ENCODE measurements around the gene LGI1. TPM values are rescaled to one million over a fixed set of nuclear protein-coding genes. Genes with fewer than 3 reads are reported as not detected.

The LGI1 gene
- polyA plus RNA-seq, 3 donors = 0.03 TPM; not detected in 2

GRCh38 chr10:93775356-93775755 lies 17.6 kb downstream of the LGI1 start:
- peak overlapping the region in 1 of 2 donors; percentile 4 for H3K4me3 Mint-ChIP-seq
- H2AFZ ChIP-seq (ENCODE audit: insufficient read depth, low read depth, low read length, poor library complexity, severe bottlenecking) = no peak overlapping the region
- peaks cover 0 to 5% (median 0%) of the 10 kb centered on the region in 7 donors for H3K9me3 Mint-ChIP-seq
- no peak overlapping the region for H3K27ac Mint-ChIP-seq
- intact Hi-C loops (cut with micrococcal nuclease) = no loop called here
- peaks cover 3% of the 10 kb centered on the region for H3K4me1 Mint-ChIP-seq
- no CpG with 5 or more reads among the region's 5 CpGs for WGBS (ENCODE audit: insufficient coverage)
- TF ChIP-seq, protein P1, sequence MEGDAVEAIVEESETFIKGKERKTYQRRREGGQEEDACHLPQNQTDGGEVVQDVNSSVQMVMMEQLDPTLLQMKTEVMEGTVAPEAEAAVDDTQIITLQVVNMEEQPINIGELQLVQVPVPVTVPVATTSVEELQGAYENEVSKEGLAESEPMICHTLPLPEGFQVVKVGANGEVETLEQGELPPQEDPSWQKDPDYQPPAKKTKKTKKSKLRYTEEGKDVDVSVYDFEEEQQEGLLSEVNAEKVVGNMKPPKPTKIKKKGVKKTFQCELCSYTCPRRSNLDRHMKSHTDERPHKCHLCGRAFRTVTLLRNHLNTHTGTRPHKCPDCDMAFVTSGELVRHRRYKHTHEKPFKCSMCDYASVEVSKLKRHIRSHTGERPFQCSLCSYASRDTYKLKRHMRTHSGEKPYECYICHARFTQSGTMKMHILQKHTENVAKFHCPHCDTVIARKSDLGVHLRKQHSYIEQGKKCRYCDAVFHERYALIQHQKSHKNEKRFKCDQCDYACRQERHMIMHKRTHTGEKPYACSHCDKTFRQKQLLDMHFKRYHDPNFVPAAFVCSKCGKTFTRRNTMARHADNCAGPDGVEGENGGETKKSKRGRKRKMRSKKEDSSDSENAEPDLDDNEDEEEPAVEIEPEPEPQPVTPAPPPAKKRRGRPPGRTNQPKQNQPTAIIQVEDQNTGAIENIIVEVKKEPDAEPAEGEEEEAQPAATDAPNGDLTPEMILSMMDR (IDR thresholded peaks at IDR 0.05) = no peak
- no peak overlapping the region for H3K4me2 ChIP-seq (replicated peaks; ENCODE audit: extremely low read depth, low read length, poor library complexity, severe bottlenecking)
- H3K36me3 Mint-ChIP-seq = no peaks in the 10 kb centered on the region
- no peaks in the 10 kb centered on the region for H3K79me2 ChIP-seq (ENCODE audit: insufficient read depth, low read length)
- H3K27me3 ChIP-seq (ENCODE audit: control insufficient read depth in 2 of 2, insufficient read depth in 2 of 2, low read length in 2 of 2) = peaks cover 0 to 5% of the 10 kb centered on the region in 2 donors
- no peak overlapping the region for H3K4me3 ChIP-seq (replicated peaks in 1 of 3; ENCODE audit: low read depth in 2 of 3, low read length in 3 of 3)
- no peaks in the 10 kb centered on the region for H3K4me1 ChIP-seq (ENCODE audit: control insufficient read depth in 1 of 2, insufficient read depth in 2 of 2, low read length in 2 of 2)
- no peak overlapping the region for H3K9ac ChIP-seq (ENCODE audit: insufficient read depth, low read length, poor library complexity, severe bottlenecking)
- H3K27me3 Mint-ChIP-seq (ENCODE audit: low read depth in 3 of 3) = peaks cover 2 to 26% (median 5%) of the 10 kb centered on the region in 3 donors
- no peaks in the 10 kb centered on the region for H3K36me3 ChIP-seq (replicated peaks in 1 of 2; ENCODE audit: control insufficient read depth in 1 of 2, insufficient read depth in 2 of 2, low read length in 2 of 2)
- no peaks in the 10 kb centered on the region for H4K20me1 ChIP-seq (ENCODE audit: insufficient read depth, low read length)
- no peak for DNase-seq
- H3K27ac ChIP-seq (ENCODE audit: low read depth in 1 of 2, low read length in 2 of 2) = no peak overlapping the region
- no peaks in the 10 kb centered on the region for H3K9me3 ChIP-seq (replicated peaks in 1 of 2; ENCODE audit: control insufficient read depth in 1 of 2, insufficient read depth in 1 of 2, low read length in 2 of 2)

GRCh38 chr10:93777092-93777491 lies 19.4 kb downstream of the LGI1 start:
- intact Hi-C loops (cut with micrococcal nuclease) = no loop called here
- Histone ChIP-seq H2AFZ (ENCODE audit: insufficient read depth, low read depth, low read length, poor library complexity, severe bottlenecking) (no peak overlapping the region), H3K4me2 (replicated peaks; ENCODE audit: extremely low read depth, low read length, poor library complexity, severe bottlenecking) (no peak overlapping the region), H3K79me2 (ENCODE audit: insufficient read depth, low read length) (no peaks in the 10 kb centered on the region), H3K27ac (ENCODE audit: low read depth in 1 of 2, low read length in 2 of 2) (no peak overlapping the region), H4K20me1 (ENCODE audit: insufficient read depth, low read length) (no peaks in the 10 kb centered on the region), H3K9ac (ENCODE audit: insufficient read depth, low read length, poor library complexity, severe bottlenecking) (no peak overlapping the region), H3K4me1 (ENCODE audit: control insufficient read depth in 1 of 2, insufficient read depth in 2 of 2, low read length in 2 of 2) (no peaks in the 10 kb centered on the region), H3K36me3 (replicated peaks in 1 of 2; ENCODE audit: control insufficient read depth in 1 of 2, insufficient read depth in 2 of 2, low read length in 2 of 2) (no peaks in the 10 kb centered on the region), H3K9me3 (replicated peaks in 1 of 2; ENCODE audit: control insufficient read depth in 1 of 2, insufficient read depth in 1 of 2, low read length in 2 of 2) (no peaks in the 10 kb centered on the region), H3K4me3 (replicated peaks in 1 of 3; ENCODE audit: low read depth in 2 of 3, low read length in 3 of 3) (no peak overlapping the region), H3K27me3 (ENCODE audit: control insufficient read depth in 2 of 2, insufficient read depth in 2 of 2, low read length in 2 of 2) (peaks cover 0 to 5% of the 10 kb centered on the region in 2 donors)
- H3K4me1 Mint-ChIP-seq = no peaks in the 10 kb centered on the region
- WGBS (ENCODE audit: insufficient coverage) = no CpG with 5 or more reads among the region's 2 CpGs
- H3K4me3 Mint-ChIP-seq = no peak overlapping the region
- peaks cover 2 to 26% (median 5%) of the 10 kb centered on the region in 3 donors for H3K27me3 Mint-ChIP-seq (ENCODE audit: low read depth in 3 of 3)
- no peak overlapping the region for H3K27ac Mint-ChIP-seq
- no peak for DNase-seq
- no peaks in the 10 kb centered on the region for H3K36me3 Mint-ChIP-seq
- H3K9me3 Mint-ChIP-seq = peaks cover 0 to 2% (median 0%) of the 10 kb centered on the region in 7 donors
- TF ChIP-seq, protein P1 (IDR thresholded peaks at IDR 0.05) = no peak

Data from CD14-positive monocyte (primary cell).